Large intestine (tissue), 3 donors: Measurements from ENCODE around the gene CENPB. TPM values are rescaled to one million over a fixed set of nuclear protein-coding genes. Genes with fewer than 3 reads are reported as not detected.
A peak's percentile ranks its signal among the peaks of the same experiment; 100 is the strongest.

Experiments used
- DNase-seq, 2 donors: peaks; one replicate each; pipeline versions ENCODE4 v3.0.0 to v3.0.0-alpha.2; 2013
- H3K27ac ChIP-seq: one replicate; pipeline ENCODE4 v1.5.1; 2013; ENCODE audit warnings: low read length
- H3K27me3 ChIP-seq: 2 replicates; pipeline ENCODE4 v1.6.1; 2013; ENCODE audit warnings: low read length; ENCODE audit not compliant: control insufficient read depth, insufficient read depth
- H3K36me3 ChIP-seq: 2 replicates; pipeline ENCODE4 v1.6.1; 2013; ENCODE audit warnings: low read length; ENCODE audit not compliant: control insufficient read depth, insufficient read depth
- H3K4me1 ChIP-seq: one replicate; pipeline ENCODE4 v1.6.1; 2013; ENCODE audit warnings: low read length; ENCODE audit not compliant: control insufficient read depth, insufficient read depth
- H3K4me3 ChIP-seq: one replicate; pipeline ENCODE4 v1.5.1; 2013; ENCODE audit warnings: low read length
- H3K9me3 ChIP-seq: one replicate; pipeline ENCODE4 v1.6.1; 2013; ENCODE audit warnings: mild to moderate bottlenecking, low read depth, low read length, moderate library complexity; ENCODE audit not compliant: control insufficient read depth
- WGBS: methylation state at CpG from one replicate; pipeline ENCODE4 v1.1.5; 2013; ENCODE audit warnings: low lambda C conversion rate; ENCODE audit not compliant: insufficient coverage; 5-methylcytosine and 5-hydroxymethylcytosine counted together
- polyA plus RNA-seq: library from polyadenylated mRNA; unstranded; fragments of 120-200 nt; gene quantifications from one replicate; pipeline ENCODE4 v1.2.1, GENCODE V29; 2013

The CENPB gene
- polyA plus RNA-seq, 1 donor = 57.5 TPM

DNA sequence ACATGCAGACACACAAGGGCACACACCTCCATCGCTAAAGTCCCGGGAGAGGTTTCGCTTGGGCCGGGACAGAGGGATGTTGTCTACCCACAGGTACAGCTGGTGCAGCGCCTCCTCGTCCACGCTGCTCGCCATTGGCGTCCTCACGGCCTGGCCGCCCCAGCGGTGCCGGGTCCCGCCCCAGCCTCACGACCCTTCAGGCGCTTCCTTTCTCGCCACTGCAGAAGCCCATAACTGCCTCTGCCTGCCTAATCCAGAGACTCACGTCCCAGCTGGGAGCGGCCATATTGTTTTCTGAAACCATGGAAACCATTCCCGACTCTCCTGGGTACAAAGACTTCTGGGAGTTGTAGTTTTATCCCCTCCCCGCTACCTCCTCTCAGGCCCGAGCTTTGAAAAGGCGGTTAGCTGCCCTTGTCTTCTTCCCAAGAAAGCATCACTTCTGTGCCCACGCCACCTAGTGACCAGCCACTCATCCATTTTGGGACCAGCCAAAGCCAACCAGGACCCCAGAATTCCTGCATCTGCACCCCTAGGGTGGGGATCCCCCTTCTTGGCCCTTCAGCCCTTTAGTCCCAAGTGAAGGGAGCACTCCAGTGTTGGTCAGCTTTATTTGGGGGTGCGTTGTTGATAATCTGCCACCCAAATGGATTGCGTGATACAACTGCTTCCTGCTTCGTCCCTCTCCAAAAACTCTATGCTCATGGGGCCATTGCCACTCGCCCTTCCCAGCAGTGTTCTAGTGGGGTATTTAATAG is 5.2 kb downstream of the CENPB start, which contains the start of gene SPEF1:
Gene SPEF1 (minus strand): TSS at position 296 of the 758 bp plus-strand sequence. CDS start 161 bp downstream, at position 135.
- WGBS = no CpG with 5 or more reads among the region's 28 CpGs
- Histone ChIP-seq H3K4me3 (peak within 1 kb of the TSS; percentile 37), H3K4me1 (peaks cover 63% of the 10 kb centered on the region)

DNA sequence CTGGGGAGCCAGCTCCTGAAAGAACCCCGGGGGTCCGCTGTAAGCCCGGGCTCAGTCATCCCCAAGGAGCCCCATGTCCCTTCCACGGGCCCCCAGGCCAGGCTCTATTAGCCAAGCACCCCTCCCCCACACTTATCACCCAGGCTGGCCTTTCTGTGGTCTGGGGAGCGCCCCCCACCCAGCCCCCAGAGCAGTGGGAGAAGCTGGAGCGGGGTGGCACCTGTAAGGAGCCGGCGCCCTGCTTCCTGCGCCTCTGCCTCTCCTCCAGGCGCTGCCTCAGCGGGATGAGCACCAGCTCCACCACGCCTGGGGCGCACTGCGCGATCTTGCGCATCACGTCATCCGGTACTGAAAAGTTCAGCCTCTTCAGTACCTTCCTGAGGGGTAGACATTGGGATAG is 7.6 kb downstream of the CENPB start:
- Histone ChIP-seq H3K27ac (no peak overlapping the region), H3K4me1 (peaks cover 48% of the 10 kb centered on the region), H3K27me3 (peaks cover 31% of the 10 kb centered on the region), H3K36me3 (peaks cover 8% of the 10 kb centered on the region), H3K4me3 (no peak overlapping the region), H3K9me3 (peaks cover 3% of the 10 kb centered on the region)
- WGBS = no CpG with 5 or more reads among the region's 18 CpGs
- DNase-seq = no peak

More for the DNA sequence above, 5.2 kb downstream of the CENPB start, which contains the start of gene SPEF1:
- Histone ChIP-seq H3K27me3 (peaks cover 31% of the 10 kb centered on the region), H3K9me3 (peaks cover 15% of the 10 kb centered on the region), H3K36me3 (peaks cover 22% of the 10 kb centered on the region), H3K27ac (peak within 1 kb of the TSS; percentile 79)
- peak; percentile 79 to 85 for DNase-seq

DNA sequence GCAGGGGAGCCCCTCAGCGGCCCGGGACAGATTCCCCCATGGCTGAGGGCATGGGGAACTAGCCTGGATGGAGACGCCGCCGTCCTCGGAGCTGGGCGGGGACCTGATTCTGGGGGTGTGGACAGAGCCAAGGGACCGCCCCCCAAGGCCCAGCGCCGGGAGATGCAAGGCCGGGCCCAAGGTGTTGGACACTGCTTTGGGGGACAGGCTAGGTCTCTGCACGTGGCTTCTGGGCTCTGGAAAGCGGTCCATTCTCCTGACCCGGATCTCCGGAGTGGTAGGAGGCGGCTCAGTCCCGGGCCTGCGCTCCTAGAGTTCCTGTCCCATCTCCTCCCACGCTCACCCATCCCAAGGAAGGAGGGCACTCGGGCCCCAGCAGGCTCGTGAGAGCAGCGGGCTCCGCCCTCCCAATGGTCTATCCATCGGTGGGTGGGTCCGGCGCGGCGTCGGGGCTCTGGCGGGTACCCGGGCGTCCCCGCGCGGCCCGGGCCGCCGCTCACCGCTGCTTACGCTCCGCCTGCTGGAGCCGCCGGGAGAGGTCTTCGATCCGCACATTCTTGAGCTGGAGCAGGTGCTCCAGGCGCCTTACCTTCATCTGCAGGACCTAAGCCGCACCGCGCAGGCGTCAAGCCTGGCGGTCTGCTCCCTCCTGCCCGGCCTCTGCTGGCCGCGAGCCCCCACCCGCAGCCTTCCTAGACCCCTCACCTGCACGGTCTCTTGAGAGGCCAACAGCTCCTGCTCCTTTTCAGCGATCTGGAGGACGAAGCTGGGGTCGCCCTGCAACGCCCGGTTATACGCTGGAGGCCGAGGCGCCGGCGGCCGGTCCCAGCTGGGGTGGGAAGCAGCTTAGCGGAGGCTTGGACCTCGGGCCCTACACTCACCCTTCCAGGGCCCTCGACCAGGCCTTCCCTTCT is 8.6 kb downstream of the CENPB start:
- Histone ChIP-seq H3K27ac (no peak overlapping the region), H3K9me3 (peaks cover 3% of the 10 kb centered on the region)

DNA sequence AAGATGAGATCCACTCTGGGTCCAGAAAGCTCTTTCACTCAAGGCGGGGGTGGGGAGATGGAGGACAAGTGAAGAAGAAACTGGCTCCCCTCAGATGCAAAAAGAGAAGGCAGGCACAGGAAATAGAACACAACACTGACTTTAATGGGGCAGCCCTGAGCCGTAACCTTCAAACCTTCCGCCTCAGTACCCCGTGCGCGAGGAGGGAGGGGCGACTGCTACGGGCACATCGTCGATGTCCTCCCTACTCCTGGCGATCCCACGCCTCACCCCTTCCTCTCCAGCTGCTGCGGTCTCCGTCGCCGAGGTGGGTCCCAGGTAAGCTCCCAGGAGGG is 9.2 kb downstream of the CENPB start:
- Histone ChIP-seq H3K4me3 (peak overlapping the region; percentile 14), H3K36me3 (no peaks in the 10 kb centered on the region), H3K9me3 (peaks cover 3% of the 10 kb centered on the region), H3K27me3 (peaks cover 31% of the 10 kb centered on the region), H3K27ac (no peak overlapping the region), H3K4me1 (peaks cover 32% of the 10 kb centered on the region)
- WGBS = no CpG with 5 or more reads among the region's 16 CpGs
- no peak for DNase-seq

More for the DNA sequence above, 8.6 kb downstream of the CENPB start:
- Histone ChIP-seq H3K27me3 (peaks cover 31% of the 10 kb centered on the region), H3K4me3 (peak overlapping the region; percentile 14), H3K4me1 (peaks cover 38% of the 10 kb centered on the region), H3K36me3 (peaks cover 3% of the 10 kb centered on the region)
- peak in 1 of 2 donors; percentile 48 for DNase-seq
- 0% methylated on average over 1 of the region's 70 CpGs for WGBS

DNA sequence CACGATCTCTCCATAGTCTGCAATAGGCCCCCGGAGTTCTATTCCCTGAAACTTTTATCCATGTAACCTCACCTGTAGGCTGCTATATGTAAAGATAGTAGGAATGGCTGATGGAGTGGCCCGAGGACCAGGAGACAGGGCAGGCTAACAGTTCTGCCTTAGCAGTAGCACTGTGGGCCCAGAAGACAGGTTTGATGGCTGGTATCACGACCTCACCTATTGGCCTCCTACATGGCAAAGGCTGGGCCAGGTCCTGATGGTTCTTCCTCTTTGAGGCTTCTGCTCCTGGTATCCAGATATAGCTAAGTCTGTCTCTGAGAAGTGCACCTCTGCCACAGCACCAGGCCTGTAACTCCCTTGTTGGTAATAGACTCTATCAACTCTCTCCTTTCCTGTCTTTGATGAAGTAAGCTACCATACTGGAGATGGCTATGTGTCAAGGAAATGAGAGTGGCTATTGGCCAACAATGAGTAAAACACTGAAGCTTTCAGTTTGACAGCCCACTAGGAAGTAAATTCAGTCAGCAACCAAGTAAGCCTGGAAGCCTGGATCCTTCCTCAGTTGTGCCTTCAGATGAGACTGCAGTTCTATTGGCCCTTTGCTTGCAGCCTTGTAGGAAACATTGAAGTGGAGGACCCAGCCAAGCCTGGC is 11.0 kb downstream of the CENPB start:
- DNase-seq = no peak
- no CpG with 5 or more reads among the region's 4 CpGs for WGBS
- Histone ChIP-seq H3K36me3 (no peaks in the 10 kb centered on the region), H3K27ac (no peak overlapping the region), H3K4me1 (peaks cover 17% of the 10 kb centered on the region), H3K4me3 (no peak overlapping the region), H3K27me3 (peaks cover 31% of the 10 kb centered on the region), H3K9me3 (peaks cover 3% of the 10 kb centered on the region)

DNA sequence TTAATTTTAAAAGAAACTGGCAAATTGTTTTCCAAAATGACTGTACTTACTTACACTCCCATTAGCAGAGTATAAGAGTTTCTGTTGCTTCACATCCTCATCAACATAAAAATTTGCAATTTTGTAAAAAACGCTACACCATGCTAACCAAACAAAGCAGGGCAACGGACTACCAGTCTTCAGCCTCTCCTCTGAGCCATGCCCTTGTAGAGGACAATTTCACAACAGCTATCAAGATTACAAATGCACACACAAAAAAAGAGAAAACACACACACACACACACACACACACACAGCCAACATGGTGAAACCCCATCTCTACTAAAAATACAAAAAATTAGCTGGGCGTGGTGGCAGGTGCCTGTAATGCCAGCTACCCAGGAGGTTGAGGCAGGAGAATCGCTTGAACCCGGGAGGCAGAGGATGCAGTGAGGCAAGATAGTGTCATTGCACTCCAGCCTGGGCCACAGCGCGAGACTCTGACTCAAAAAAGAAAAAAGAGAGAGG is 14.9 kb downstream of the CENPB start:
- Histone ChIP-seq H3K4me3 (no peak overlapping the region), H3K27me3 (no peaks in the 10 kb centered on the region), H3K36me3 (no peaks in the 10 kb centered on the region), H3K4me1 (peaks cover 13% of the 10 kb centered on the region), H3K27ac (no peak overlapping the region), H3K9me3 (no peaks in the 10 kb centered on the region)
- no CpG with 5 or more reads among the region's 7 CpGs for WGBS
- DNase-seq = no peak

DNA sequence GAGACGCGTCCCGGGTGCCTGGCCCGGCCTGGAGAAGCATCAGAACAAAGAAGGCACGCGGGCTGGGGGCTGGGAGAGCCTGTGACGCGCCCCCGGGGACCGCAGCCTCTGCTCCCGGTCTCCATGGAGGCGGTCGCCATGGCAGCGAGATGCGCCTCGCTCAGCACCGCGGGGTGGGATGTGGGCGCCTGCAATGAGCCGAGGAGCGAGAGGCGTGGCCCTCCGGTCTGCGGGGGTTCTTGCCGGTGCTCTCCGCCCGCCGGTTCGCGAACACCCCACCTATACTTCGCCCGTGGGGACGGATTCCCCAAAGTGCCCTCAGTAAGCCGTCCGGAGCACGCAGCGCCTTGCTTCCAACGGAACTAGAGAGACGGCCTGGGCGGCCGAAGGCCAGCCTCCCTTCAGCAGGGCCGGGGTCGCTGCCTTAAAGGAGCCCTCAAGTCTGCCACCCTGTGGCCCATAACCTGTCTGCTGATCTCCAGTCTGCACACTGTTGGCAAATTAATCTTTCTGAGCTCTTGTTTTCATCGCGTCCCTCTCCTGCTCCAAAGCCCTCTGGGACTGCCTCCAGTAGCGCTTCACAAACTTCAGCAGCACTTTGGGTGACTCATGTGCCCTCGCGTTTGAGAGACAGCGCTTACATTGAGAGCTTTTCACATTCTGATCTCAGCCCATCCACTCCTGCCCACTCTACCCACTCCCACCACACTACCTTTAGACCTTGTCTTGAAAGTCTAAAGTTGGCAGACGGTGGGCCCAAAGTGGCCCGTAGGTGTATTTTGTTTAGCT is 18.0 kb downstream of the CENPB start:
- Histone ChIP-seq H3K4me3 (peak overlapping the region; percentile 97), H3K27ac (peak overlapping the region; percentile 91), H3K4me1 (peaks cover 21% of the 10 kb centered on the region), H3K36me3 (no peaks in the 10 kb centered on the region), H3K27me3 (no peaks in the 10 kb centered on the region), H3K9me3 (no peaks in the 10 kb centered on the region)
- peak; percentile 59 to 77 for DNase-seq
- 20% methylated on average over 1 of the region's 51 CpGs for WGBS

DNA sequence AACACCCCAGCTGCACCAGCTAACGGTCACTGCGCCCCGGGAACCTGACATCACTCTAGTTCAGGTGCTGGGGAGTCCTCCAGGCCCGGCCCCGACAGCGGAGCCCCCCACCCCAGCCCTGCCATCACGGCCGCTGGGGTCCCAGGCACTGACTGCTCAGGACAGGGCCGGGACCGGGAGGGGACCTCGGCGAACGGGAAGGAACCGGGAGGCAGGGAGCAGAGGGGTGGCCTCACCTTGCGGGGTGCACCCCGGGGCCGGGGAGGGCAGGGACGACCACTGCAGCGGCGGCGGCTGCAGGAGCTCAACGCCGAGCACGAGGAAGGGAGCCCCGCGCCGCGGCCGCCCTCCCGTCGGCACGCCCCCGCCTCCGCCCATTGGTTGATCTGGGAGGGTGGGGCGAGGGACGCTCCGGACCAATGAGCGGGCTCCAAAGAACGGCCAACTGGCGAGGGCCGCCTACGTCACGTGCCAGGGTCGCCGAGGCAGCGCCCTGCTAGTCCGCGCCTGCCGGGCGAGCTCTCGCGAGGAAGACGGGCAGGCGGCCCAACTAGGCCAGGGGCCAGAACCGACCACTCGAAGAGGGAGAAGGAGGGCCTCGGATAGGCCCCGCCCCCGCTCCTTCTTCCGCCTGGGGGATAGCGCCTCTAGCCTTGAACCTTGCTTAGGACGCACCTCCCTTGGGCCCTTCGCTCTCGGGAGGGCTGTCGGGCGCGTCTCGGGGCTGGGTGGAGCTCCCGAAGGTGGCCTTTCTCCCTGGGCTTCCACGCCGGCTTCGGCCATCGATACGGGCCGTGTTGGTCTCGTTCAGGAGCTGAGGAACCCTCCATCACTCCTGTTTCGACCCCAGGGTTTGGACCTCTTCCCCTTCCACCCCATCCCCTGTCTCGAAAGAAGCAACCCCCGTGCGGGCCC is 18.9 kb downstream of the CENPB start, which contains the start of gene ADISSP:
Gene ADISSP (minus strand): TSS at position 327 of the 915 bp plus-strand sequence. CDS start 7,653 bp downstream, outside the sequence.
- H3K27ac ChIP-seq = peak within 1 kb of the TSS; percentile 91
- no CpG with 5 or more reads among the region's 80 CpGs for WGBS
- DNase-seq = peak; percentile 99
- H3K9me3 ChIP-seq = no peaks in the 10 kb centered on the region
- H3K4me3 ChIP-seq = peak within 1 kb of the TSS; percentile 97
- H3K4me1 ChIP-seq = peaks cover 21% of the 10 kb centered on the region
- H3K27me3 ChIP-seq = no peaks in the 10 kb centered on the region
- no peaks in the 10 kb centered on the region for H3K36me3 ChIP-seq

DNA sequence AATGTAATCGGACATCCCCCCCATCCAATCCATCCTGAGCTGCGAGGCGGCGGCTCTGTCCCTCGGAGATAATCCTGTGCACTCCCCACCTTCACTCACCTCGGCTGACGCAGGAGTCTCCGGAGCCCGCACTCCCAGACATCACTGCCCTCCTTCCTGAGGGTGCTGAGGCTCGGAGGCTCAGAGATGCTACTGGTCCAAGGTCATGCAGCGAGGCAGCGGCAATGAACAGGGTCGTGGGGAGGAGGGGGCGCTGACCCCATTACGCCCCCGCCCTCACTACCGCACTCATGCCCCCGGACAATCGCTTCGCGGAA is 19.5 kb downstream of the CENPB start:
- no peak for DNase-seq

More for the DNA sequence above, 19.5 kb downstream of the CENPB start:
- H3K4me3 ChIP-seq = peak overlapping the region; percentile 80
- no peaks in the 10 kb centered on the region for H3K36me3 ChIP-seq
- no peaks in the 10 kb centered on the region for H3K27me3 ChIP-seq
- H3K9me3 ChIP-seq = no peaks in the 10 kb centered on the region
- H3K27ac ChIP-seq = peak overlapping the region; percentile 17
- no CpG with 5 or more reads among the region's 21 CpGs for WGBS
- peaks cover 21% of the 10 kb centered on the region for H3K4me1 ChIP-seq
